ENCODE data around the gene RPS5. TPM values are rescaled to one million over a fixed set of nuclear protein-coding genes. Genes with fewer than 3 reads are reported as not detected.
A peak's percentile ranks its signal among the peaks of the same experiment; 100 is the strongest.
"Not testable (repeated sequence)": the region's sequence is repeated elsewhere in the genome, so short reads cannot be mapped to it uniquely, and the experiment has no call there.

Gene RPS5
- total RNA-seq (ENCODE audit: low replicate concordance) = 178 and 1,453 TPM in 2 replicates

DNA sequence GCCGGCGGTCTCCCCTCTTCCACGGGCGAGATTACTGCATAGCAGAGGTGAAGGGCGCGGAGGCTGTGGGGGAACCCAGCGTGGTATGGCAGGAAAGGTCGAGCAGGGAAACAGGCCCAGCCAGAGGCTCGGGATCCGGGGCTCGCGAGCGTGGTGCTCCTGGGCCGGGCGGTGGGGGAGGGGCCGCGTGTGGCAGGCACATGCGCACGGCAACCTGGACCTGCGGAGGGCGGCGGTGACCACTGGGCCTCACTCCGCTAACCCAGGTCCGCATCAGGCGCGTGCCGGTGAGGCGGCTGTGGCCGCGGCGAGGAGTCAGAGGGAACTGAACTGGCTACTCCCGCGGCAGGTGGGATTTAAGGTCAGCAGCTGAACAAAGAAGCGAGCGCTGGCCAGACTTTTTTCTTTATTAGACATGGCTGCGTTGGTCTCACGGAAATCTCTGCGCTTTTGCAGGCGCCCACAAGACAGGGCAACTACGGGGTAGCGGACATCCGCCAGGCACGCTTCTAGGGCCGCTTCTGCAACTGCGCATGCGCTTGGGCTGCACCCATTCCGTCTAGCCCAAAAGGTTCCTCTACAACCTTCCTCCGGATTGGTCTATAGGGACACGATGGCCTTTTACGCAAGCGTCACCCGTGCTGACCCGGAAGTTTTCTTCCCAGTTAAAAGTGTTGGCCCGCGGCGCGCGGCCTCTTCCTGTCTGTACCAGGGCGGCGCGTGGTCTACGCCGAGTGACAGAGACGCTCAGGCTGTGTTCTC is at the start of gene RPS5:
Gene RPS5, plus strand, starts transcription at position 694 of the 762 bp plus-strand sequence. CDS start 869 bp downstream, outside the sequence.
- TF ChIP-seq, protein P1, sequence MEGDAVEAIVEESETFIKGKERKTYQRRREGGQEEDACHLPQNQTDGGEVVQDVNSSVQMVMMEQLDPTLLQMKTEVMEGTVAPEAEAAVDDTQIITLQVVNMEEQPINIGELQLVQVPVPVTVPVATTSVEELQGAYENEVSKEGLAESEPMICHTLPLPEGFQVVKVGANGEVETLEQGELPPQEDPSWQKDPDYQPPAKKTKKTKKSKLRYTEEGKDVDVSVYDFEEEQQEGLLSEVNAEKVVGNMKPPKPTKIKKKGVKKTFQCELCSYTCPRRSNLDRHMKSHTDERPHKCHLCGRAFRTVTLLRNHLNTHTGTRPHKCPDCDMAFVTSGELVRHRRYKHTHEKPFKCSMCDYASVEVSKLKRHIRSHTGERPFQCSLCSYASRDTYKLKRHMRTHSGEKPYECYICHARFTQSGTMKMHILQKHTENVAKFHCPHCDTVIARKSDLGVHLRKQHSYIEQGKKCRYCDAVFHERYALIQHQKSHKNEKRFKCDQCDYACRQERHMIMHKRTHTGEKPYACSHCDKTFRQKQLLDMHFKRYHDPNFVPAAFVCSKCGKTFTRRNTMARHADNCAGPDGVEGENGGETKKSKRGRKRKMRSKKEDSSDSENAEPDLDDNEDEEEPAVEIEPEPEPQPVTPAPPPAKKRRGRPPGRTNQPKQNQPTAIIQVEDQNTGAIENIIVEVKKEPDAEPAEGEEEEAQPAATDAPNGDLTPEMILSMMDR (IDR thresholded peaks at IDR 0.05; ENCODE audit: insufficient read depth, low read length) = no peak
- peak; percentile 99 for DNase-seq (ENCODE audit: low read depth)
- H3K4me3 ChIP-seq (ENCODE audit: low read depth, low read length) = peak within 1 kb of the TSS; percentile 96

DNA sequence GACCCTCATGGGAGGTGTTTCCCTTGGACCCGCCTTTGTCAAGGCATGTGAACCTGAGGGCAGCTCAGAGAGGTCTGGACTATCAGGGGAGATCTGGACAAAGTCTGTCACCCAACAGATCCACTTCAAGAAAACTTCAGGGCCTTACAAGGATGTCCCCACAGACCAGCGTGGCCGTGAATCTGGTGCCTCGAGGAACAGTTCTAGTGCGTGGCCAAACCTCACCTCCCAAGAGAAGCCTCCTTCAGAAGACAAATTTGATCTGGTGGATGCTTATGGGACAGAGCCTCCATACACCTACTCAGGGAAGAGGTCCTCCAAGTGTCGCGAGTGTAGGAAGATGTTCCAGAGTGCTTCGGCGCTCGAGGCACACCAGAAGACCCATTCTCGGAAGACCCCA is 48.7 kb upstream of the RPS5 start:
- no peak for DNase-seq (ENCODE audit: low read depth)

DNA sequence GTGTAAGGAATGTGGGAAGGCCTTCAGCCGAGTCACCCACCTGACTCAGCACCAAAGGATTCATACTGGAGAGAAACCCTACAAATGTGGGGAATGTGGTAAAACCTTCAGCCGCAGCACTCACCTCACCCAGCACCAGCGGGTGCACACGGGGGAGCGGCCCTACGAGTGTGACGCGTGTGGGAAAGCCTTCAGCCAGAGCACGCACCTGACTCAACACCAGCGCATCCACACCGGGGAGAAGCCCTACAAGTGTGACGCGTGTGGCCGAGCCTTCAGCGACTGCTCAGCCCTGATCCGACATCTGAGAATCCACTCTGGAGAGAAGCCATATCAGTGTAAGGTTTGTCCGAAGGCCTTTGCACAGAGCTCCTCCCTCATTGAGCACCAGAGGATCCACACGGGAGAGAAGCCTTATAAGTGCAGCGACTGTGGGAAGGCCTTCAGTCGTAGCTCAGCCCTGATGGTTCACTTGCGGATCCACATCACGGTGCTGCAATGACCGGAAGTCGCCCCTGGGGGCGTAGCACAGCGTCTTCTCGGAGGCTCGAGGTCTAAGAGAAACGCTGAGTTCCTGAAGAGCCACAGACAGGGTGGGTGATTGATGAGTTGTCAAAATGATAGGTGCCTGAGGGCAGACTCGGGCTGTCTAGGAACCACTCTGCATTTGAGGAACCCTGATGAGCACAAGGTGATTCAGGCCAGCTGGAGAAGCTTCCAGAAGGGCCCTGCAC is 48.1 kb upstream of the RPS5 start:
- no peak overlapping the region for H3K4me3 ChIP-seq (ENCODE audit: low read depth, low read length)
- DNase-seq (ENCODE audit: low read depth) = no peak
- TF ChIP-seq, protein P1 (IDR thresholded peaks at IDR 0.05; ENCODE audit: insufficient read depth, low read length) = peak; percentile 4

More for the DNA sequence above, 48.7 kb upstream of the RPS5 start:
- TF ChIP-seq, protein P1 (IDR thresholded peaks at IDR 0.05; ENCODE audit: insufficient read depth, low read length) = no peak
- no peak overlapping the region for H3K4me3 ChIP-seq (ENCODE audit: low read depth, low read length)

DNA sequence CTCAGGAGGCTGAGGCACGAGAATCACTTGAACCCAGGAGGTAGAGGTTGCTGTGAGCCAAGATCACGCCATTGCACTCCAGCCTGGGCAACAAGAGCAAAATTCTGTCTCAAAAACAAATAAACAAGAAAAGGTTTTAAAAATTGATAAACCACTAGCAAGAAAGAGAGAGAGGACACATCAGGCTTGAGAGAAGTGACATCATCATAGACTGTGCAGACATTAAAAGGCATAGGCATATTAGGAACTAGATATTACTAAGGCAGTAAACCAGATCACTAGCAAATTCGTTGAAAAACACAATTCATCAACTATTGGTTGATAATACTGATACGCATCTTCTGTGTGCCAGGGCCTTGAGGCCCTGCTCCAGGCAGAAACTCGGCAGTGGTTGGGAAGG is 41.5 kb upstream of the RPS5 start:
- TF ChIP-seq, protein P1 (IDR thresholded peaks at IDR 0.05; ENCODE audit: insufficient read depth, low read length) = no peak
- no peak for DNase-seq (ENCODE audit: low read depth)
- no peak overlapping the region for H3K4me3 ChIP-seq (ENCODE audit: low read depth, low read length)

DNA sequence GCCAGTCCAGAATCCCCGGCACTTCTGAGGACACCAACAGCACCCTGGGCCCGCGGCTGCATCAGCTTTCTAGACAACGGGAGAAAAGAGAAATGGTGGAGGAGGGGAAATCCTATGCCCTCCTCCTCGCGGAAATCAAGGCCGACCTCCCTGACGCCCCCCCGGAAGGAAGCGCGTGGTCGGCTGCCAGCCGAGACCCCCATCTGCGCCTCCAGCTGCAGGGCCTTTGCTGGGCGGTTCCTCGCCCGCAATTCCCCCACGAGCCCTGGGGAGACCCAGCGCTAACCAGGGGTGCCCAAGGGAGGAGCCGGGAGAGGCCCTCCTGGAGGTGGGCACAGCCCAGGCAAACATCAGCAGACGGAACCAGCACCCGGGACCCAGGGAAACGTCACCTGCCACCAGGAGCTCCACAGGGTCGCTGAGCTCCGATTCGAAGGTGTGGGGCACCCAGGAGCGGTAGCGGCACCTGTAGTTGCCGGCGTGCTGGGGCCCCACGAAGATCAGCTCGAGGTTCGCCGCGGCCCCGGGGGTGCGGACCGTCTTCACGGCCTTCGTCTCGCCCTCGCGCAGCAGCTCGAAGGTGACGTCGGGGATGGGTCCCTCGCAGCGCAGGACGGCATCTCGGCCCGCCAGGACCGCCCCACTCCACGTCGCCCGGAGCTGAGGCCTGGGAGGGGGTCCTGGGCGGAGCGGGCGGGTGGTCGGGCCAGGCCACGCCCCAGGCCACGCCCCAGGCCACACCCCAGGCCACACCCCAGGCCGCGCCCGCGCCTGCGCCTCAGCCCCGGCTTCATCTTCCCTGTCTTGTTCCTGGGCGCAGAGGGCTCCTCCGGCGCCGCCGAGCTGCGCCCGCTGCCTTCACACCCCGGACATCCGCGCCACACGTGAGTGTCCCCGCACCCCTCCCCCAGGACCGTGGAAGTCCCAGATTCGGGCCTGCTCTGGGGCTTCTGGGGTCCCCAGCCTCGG is 39.8 kb upstream of the RPS5 start:
- peak; percentile 54 for DNase-seq (ENCODE audit: low read depth)
- H3K4me3 ChIP-seq (ENCODE audit: low read depth, low read length) = peak overlapping the region; percentile 72
- TF ChIP-seq, protein P1 (IDR thresholded peaks at IDR 0.05; ENCODE audit: insufficient read depth, low read length) = no peak

DNA sequence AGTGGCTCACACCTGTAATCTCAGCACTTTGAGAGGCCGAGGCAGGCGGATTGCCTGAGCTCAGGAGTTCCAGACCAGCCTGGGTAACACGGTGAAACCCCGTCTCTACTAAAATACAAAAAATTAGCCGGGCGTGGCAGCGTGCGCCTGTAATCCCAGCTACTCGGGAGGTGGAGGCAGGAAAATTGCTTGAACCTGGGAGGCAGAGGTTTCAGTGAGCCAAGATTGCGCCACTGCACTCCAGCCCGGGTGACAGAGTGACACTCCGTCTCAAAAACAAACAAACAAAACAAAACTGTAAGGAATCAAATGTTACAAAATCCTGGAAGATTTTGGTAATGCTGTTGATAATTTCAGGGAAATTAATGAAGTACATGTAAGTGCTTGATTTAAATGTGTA is 39.0 kb upstream of the RPS5 start:
- H3K4me3 ChIP-seq (ENCODE audit: low read depth, low read length) = peak overlapping the region; percentile 72
- not testable (repeated sequence) for DNase-seq (ENCODE audit: low read depth)

Measured in fibroblast of the aortic adventitia (primary cell).